ENCODE results near the gene ATG2A. TPM values are rescaled to one million over a fixed set of nuclear protein-coding genes. Genes with fewer than 3 reads are reported as not detected.

Gene ATG2A
- total and polyA plus RNA-seq, 10 of the 15 experiments (the other 5 are each of a cell fraction or from before 2014, with no cell fraction given), result 0.08 to 19.0 (median 4.6) TPM

DNA sequence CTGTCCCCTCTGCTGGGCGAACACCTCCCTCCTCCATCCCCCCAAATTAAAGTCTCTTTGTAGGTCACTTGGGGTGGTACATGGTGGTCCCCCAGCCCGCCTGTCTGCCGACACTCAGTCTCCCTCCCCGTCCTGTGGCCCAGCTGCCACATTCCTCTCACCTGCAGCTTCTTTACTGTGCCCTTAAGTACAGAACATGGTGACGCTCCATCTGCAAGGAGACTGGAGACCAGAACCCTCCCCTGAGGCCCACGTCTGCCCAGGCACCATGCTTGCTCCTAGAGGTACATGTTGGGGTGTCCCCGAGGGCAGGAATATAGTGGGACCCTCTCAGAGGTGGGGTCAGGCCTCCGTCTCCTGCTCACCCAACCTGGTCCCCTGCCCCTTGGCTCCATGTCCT, 33.0 kb downstream of the ATG2A start (continued):
- TF ChIP-seq FOS (IDR thresholded peaks at IDR 0.05; ENCODE audit: borderline replicate concordance, extremely low read depth, insufficient read length) (no peak), POLR2A (IDR thresholded peaks at IDR 0.05; ENCODE audit: low read depth, low read length) (no peak), BHLHE40 (IDR thresholded peaks at IDR 0.05; ENCODE audit: borderline replicate concordance in 1 of 2, low read depth in 2 of 2, low read length in 1 of 2) (no peak), RELA (IDR thresholded peaks at IDR 0.05; ENCODE audit: borderline replicate concordance, partially characterized antibody) (no peak), GABPA (IDR thresholded peaks at IDR 0.05; ENCODE audit: low read depth) (no peak), ESRRA (IDR thresholded peaks at IDR 0.05; ENCODE audit: low read length) (no peak), CREM (IDR thresholded peaks at IDR 0.05; ENCODE audit: low read depth) (no peak), GATAD2B (conservative IDR thresholded peaks at IDR 0.05; ENCODE audit: low read depth) (no peak), CHD1 (IDR thresholded peaks at IDR 0.05; ENCODE audit: low read depth, low read length) (no peak)

DNA sequence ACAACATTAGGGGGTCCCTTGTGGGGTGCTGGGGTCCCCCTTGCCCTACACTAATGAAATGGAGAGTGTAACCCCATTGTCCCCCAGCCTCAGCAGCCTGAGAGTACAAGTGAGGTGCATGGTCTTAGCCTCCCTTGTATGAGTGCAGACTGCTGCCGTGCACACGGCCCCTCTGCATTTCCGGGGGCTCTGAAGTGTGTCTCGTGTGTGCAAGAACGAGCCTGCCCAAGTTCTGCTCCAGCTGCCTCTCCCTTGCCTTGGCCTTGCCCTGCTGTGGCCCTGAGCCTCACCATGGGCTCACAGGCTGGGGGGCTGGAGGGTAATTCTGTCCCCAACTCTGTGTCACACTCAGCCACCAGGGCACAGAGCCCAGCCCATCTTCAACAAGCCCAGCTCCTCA, 33.4 kb downstream of the ATG2A start:
- BruUV-seq (replicated peaks), result no TSS peak
- Histone ChIP-seq H3K4me3 (no peak overlapping the region), H4K20me1 (ENCODE audit: control insufficient read depth, insufficient read depth) (no peaks in the 10 kb centered on the region), H3K9me3 (replicated peaks; ENCODE audit: control insufficient read depth, insufficient read depth, low read length) (no peaks in the 10 kb centered on the region), H3K9ac (ENCODE audit: control insufficient read depth, insufficient read depth, low read length) (no peak overlapping the region), H3K27ac (ENCODE audit: control insufficient read depth, insufficient read depth) (no peak overlapping the region), H3K4me1 (ENCODE audit: control insufficient read depth, insufficient read depth, low read length) (peaks cover 32% of the 10 kb centered on the region), H2AFZ (ENCODE audit: control insufficient read depth, low read depth, low read length) (no peak overlapping the region), H3K27me3 (replicated peaks in 1 of 2; ENCODE audit: control insufficient read depth in 2 of 2, insufficient read depth in 2 of 2, low read length in 1 of 2) (no peaks in the 10 kb centered on the region), H3K4me2 (ENCODE audit: control insufficient read depth, insufficient read depth) (no peak overlapping the region), H3K36me3 (ENCODE audit: control insufficient read depth in 2 of 2, insufficient read depth in 2 of 2, low read length in 1 of 2) (no peaks in the 10 kb centered on the region), H3K79me2 (ENCODE audit: control insufficient read depth, insufficient read depth, low read length) (peaks cover 10% of the 10 kb centered on the region)
- ChIA-PET RAD21 (ENCODE audit: unreplicated experiment) (interaction anchor here (12.3 to 12.5 kb wide), 2 partner anchors 21 to 33 kb away, joined by 217 to 253 read pairs; no protein-coding TSS in a partner anchor), POLR2A (interaction anchor here (19.9 kb wide), 1 partner anchor 25 kb away, joined by 620 read pairs; no protein-coding TSS in a partner anchor), CTCF (interaction anchor here (30.0 kb wide), 1 partner anchor 27 kb away, joined by 1208 read pairs; the partner anchor contains the start of gene CDC42BPG), SMC1A (ENCODE audit: uncharacterized antibody, unreplicated experiment) (interaction anchor here (0.6 to 6.1 kb wide), 2 partner anchors 35 to 68 kb away, joined by 3 to 54 read pairs; no protein-coding TSS in a partner anchor)
- FAIRE-seq, result no peak
- intact Hi-C loops (cut with micrococcal nuclease; ENCODE audit: unreplicated experiment), result no loop called here
- no peak for TF ChIP-seq RBBP5 (conservative IDR thresholded peaks at IDR 0.05)
- TF ChIP-seq HDGF (IDR thresholded peaks at IDR 0.05), result no peak
- no peak for TF ChIP-seq ZNF622 (IDR thresholded peaks at IDR 0.05)
- TF ChIP-seq RELA (IDR thresholded peaks at IDR 0.05; ENCODE audit: borderline replicate concordance, partially characterized antibody), result no peak
- no peak for TF ChIP-seq RFX5 (IDR thresholded peaks at IDR 0.05; ENCODE audit: low read depth, low read length)
- TF ChIP-seq TCF3 (IDR thresholded peaks at IDR 0.05; ENCODE audit: borderline replicate concordance, insufficient read depth, low read depth, low read length), result no peak
- no peak for TF ChIP-seq RCOR1 (conservative IDR thresholded peaks at IDR 0.05; ENCODE audit: low read depth, low read length)
- no peak for TF ChIP-seq CHD4 (IDR thresholded peaks at IDR 0.05)
- no peak for TF ChIP-seq POLR2AphosphoS5 (IDR thresholded peaks at IDR 0.05; ENCODE audit: low read length)
- 97% methylated on average over 5 of the region's 5 CpGs for WGBS (ENCODE audit: insufficient coverage, insufficient replicate concordance, low lambda C conversion rate, missing lambda C conversion rate)
- no peak for DNase-seq (ENCODE audit: low read depth, low spot score)
- ATAC-seq, result no peak
- in situ Hi-C loops (cut with MboI), result no loop called here
